PC-9 (cell line): Measurements from ENCODE around the gene OAT.

ENCODE experiments used
- CTCF ChIP-seq: fragments of 200-600 bp; sonication (generic); conservative IDR thresholded peaks from 2 replicates; pipeline ENCODE4 v1.6.1; 2017; ENCODE audit warnings: mixed run types, antibody characterized with exemption, mild to moderate bottlenecking, moderate library complexity
- EZH2 ChIP-seq: fragments of 200-600 bp; sonication (generic); IDR thresholded peaks from 2 replicates; pipeline ENCODE4 v1.8.0; 2017; ENCODE audit warnings: antibody characterized with exemption, low read depth

- TF ChIP-seq CTCF (no peak), EZH2 (no peak)
Observed at GRCh38 chr10:124417895-124418725, 613 bp downstream of the OAT start.
